HG02642 (cell line): ENCODE measurements around the gene ATP6V0A1.
A peak's percentile ranks its signal among the peaks of the same experiment; 100 is the strongest.
"Not testable (repeated sequence)": the region's sequence is repeated elsewhere in the genome, so short reads cannot be mapped to it uniquely, and the experiment has no call there.

Experiments
- ATAC-seq: cut with Tn5 transposase; IDR thresholded peaks from one replicate; pipeline ENCODE4 v1.9.1; 2021; ENCODE audit warnings: mild to moderate bottlenecking; ENCODE audit not compliant: unreplicated experiment, poor library complexity

ATP6V0A1 gene

DNA sequence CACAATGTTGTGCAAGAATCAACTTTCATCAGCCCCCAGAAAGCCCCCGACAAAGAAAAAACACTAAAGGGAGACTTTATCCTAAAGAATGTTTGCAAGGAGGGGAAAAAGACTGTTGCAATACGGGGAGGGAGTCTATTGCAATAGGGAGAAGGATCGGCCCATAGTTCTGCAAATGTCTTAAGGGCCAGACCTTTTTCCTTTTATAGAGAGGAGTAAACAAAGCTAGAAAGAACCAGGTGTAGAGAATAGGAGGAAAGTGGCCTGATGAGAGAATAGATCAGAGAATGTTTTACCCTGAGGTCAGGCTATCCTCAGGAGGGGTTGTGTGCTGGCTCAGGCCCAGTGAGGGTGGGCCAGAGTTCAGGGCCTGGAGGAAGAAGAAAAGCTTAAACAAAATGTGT is 26.9 kb upstream of the ATP6V0A1 start:
- ATAC-seq: no peak

DNA sequence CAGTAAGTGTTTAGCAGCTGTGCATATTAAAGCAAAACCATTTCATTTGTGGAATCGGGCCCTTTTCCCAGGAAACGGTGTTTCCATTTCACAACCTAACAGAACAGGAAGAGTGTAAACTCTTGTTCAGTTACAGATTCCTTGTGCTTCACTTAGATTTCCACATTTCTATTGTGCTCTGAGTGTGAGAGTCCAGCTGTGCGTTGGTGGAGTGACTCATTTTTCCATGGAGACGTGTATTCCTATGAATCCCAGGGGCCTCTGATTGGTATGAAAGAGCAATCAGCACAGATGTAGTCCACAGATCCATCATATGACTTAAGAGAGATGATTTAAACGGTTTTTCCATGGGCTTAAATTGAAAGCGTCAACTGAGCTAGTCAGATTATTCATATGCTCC is 22.3 kb upstream of the ATP6V0A1 start:
- no peak for ATAC-seq

DNA sequence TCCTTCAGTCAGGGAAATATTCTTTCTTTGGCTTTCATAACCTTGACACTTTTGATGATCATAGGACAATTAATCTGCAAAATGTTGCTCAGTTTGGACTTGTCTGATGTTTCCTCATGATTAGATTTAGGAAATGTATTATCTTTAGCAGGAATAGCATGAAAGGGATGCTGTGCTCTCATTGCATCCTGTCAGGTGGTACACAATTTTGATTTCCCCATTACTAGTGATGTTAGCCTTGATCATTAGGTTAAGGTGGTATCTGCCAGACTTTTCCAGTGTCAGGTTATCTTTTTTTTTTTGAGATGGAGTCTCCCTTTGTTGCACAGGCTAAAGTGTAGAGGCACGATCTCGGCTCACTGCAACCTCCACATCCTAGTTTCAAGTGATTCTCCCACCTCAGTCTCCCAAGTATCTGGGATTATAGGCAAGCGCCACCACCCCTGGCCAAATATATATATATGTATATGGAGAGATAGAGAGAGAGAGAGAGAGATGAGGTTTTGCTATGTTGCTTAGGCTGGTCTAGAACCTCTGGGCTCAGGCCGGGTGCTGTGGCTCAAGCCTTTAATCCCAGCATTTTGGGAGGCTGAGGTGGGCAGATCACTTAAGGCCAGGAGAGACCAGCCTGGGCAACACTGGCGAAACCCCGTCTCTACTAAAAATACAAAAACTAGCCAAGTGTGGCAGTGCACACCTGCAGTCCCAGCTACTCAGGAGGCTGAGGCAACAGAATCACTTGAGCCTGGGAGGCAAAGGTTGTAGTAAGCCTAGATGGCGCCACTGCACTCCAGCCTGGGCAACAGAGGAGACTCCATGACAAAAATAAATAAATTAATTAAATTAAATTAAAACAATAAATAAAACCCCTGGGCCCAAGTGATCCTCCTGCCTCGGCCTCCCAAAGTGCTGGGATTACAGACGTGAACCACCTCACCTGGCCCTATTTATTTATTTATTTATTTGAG is 19.8 kb upstream of the ATP6V0A1 start:
- ATAC-seq: no peak

DNA sequence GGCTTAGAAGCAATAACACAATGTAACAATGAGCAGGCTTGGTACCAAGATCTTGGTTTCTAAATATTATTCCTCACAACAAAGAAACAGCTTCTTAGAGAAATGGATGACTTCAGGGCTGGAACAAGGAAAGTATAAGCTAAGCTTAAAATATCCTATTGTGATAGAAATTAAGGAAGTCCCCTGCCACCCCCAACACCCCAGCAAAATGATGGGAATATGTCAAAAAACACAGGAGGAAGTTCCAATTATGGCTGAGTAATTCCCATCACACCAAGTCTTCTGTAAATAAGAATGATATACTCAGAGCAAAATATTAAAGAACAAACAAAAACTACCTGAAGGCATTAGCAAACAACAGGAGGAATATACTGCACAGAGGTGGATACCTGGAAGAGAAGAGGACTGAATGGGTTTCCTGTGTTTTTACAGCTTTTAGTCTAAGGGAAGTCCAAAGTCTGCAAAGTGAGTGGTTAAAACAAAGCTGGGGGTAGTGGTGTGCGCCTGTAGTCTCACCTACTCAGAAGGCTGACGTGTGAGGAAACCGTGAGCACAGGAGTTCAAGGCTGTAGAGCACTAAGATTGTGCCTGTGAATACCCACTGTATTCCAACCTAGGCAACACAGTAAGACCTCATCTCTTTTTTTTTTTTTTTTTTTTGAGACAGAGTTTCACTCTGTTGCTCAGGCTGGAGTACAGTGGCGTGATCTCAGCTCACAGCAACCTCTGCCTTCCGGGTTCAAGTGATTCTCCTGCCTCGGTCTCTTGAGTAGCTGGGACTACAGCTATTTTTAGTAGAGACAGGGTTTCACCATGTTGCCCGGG is 17.1 kb upstream of the ATP6V0A1 start:
- no peak for ATAC-seq

DNA sequence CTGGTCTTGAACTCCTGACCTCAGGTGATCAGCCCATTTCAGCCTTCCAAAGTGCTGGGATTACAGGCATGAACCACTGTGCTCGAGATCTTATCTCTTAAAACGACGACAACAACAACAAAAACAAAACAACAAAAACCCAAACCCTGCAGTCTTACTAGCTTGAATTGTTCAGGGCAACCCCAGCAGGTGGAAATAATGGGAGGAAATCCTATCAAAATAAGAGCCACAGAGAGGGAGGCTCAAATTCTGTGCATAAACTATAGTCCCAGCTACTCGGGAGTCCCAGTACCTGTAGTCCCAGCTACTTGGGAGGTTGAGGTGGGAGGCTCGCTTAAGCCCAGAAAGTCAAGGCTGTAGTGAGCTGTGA is 16.5 kb upstream of the ATP6V0A1 start:
- ATAC-seq: no peak

DNA sequence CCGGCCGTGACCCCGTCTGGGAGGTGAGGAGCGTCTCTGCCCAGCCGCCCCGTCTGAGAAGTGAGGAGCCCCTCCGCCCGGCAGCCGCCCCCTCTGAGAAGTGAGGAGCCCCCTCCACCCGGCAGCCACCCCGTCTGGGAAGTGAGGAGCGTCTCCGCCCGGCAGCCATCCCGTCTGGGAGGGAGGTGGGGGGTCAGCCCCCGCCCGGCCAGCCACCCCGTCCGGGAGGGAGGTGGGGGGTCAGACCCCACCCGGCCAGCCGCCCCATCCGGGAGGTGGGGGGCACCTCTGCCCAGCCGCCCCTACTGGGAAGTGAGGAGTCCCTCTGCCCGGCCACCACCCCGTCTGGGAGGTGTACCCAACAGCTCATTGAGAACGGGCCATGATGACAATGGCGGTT is 9.5 kb upstream of the ATP6V0A1 start:
- not testable (repeated sequence) for ATAC-seq

DNA sequence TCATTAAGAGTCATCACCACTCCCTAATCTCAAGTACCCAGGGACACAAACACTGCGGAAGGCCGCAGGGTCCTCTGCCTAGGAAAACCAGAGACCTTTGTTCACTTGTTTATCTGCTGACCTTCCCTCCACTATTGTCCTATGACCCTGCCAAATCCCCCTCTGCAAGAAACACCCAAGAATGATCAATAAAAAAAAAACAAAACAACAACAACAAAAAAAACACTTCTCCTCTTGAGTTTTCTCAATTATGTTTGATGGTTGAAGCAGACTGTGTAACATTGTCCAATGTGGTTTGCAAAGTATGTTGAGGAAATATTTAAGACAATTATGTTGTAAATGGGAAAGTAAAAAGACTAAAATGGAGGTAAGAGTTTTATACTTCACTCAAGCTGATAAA is 8.8 kb upstream of the ATP6V0A1 start:
- not testable (repeated sequence) for ATAC-seq

DNA sequence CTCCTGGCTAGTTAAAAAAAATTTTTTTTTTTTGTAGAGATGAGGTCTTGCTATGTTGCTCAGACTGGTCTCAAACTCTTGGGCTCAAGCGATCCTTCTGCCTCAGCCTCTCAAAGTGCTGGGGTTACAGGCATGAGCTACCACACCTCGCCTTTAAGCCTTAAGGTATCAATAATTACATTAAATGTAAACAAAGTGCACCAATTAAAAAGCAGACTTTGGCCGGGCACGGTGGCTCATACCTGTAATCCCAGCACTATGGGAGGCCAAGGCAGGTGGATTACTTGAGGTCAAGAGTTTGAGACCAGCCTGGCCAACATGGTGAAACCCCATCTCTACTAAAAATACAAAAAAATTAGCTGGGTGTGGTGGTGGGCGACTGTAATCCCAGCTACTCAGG is 7.4 kb upstream of the ATP6V0A1 start:
- not testable (repeated sequence) for ATAC-seq

DNA sequence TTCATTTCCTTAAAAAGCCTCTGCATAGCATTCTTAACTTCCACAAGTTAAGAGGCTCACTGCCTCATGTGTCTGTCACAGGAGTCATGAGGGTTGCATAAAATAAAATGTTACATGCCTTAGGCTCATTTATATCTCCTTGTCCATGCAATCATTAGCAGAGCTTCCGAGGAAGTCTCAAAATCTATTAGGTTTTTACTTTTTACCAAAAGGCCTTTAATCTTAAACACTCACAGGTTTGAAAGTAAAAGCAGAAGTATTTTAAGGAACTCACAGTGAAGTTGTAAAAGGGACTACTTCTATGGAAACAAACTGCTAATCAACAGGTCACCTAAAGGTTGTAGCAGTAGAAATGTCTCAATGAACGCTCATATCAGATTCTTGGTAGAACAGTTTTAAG is 5.2 kb upstream of the ATP6V0A1 start:
- ATAC-seq: no peak

DNA sequence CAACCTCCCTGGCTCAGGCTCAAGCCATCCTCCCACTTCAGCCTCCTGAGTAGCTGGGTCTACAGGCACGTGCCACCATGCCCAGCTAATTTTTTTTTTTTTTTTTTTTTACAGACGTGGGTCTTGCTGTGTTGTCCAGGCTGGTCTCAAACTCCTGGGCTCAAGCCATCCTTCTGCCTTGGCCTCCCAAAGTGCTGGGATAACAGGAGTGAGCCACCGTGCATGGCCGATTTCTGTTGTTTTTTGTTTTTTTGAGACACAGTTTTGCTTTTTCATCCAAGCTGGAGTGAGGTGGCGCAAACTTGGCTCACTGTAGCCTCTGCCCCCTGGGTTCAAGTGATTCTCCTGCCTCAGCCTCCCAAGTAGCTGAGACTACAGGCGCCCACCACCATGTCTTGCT is 3.7 kb upstream of the ATP6V0A1 start:
- ATAC-seq: not testable (repeated sequence)

DNA sequence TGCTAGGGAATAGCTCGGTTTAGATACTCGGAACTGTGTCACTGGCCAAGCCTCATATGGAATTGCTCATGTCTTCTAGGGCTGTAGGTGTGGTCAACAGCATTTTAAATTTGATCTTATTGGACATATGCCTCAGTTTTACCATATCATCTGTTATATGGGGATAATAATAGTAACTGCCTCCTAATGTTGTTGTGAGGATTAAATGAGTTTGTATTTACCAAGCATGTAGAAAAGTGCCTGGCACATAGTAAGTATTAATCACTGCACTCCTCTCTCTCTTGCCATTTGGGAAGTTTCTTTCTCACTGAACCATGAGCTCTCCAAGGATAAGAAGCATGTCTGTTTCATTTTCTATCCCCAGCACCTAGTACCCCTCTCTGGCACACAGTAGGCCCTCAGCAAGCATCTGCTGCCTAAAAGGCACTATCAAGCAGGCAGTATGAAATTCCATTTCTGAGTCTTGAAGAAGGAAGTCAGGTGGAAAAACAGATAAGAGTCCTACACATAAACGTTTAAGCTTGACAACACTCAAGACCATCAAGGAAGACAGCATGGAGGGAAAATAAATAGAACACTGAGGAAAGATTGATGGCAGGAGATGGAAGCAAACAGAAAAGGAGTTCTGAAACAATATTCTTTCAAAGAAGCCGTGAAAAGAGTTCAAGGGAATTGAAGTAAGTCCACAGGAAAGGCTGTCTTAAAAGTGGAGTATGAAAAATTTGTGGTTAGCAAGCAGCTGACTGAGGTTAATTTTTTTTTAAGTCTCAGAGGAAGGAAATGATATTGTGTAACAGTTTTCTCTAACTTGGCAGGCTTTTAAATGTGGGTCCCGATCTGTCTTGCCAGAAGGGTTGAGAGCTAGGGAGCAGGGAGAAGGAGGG is 2.2 kb upstream of the ATP6V0A1 start:
- no peak for ATAC-seq

DNA sequence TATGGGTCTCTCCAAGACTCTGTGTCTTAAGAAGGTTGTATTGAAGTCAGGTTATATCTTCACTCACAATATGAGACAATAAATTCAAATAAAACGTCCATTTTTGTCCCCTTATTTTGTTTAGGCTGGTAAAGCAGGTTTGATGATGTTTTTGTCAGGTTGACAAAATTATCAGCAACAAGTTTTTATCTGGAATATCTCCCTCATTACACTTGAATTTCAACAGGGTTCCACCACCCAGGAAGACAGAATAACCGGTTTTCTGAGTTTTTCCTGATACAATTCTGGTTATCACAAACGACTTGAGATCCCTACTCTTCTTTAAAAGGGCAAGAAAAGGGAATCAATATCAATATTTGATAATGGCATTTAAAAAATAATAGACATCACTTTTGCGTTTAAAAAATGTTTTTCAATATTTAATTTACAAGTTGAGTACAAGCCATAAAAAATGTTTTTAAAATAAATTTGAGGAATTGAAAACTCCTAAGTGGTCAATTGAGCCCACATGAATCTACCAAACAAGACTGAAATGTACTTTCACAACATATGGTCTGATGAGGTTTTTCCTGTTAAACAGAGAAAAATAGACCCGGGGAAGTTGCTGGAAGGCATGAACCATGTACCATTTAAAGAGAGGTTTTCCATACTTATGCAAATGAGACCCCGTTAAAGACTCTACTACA is 1.4 kb upstream of the ATP6V0A1 start:
- ATAC-seq: no peak

DNA sequence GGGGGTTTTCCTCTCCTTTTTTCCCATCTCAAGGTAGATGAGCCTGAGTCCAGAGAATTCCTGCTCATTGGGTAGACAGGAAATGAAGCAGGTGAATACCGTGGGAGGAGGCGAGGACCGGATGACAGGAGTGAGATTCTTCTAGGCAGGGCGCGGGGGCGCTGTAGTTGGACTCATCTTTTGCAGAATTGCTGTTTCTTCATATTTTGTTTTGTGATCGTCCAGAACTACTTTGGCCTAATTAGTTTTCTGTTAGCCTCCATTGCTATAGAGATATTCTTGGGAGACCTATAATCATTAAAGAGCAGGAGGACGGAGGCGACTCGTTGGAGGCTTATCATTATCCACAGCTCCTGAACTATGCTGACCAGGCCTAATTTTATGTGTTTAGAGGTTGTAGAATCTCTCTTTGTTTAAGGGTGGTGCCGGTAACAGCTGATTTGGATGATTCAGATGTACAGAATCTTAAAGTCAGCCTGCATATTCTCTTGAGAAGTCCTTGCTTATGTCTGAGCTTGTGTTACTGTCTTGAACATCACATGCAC is 650 bp downstream of the ATP6V0A1 start:
- peak; percentile 18 for ATAC-seq

DNA sequence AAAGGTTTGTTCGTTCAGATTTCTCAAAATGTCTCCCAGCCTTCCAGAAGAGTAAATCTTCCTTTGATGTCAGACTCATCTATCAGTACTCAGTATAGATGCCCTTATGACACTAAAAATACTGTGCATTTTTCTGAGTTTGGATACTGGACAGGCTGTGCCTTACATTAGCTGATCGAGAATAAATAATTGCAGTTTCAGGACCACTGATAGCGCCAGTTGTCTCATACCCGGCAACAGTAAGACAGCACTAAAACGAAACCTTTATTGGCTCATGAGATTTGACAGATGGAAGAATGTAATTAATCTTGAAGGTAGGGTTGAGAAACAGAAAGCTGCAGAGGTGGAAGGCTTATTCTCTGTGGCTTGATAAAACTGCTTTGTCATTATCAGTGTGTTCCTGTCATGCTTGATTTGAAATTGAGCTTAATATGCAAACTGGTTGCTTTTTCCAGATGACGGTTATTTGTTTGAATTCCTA is 1.2 kb downstream of the ATP6V0A1 start:
- ATAC-seq: no peak

DNA sequence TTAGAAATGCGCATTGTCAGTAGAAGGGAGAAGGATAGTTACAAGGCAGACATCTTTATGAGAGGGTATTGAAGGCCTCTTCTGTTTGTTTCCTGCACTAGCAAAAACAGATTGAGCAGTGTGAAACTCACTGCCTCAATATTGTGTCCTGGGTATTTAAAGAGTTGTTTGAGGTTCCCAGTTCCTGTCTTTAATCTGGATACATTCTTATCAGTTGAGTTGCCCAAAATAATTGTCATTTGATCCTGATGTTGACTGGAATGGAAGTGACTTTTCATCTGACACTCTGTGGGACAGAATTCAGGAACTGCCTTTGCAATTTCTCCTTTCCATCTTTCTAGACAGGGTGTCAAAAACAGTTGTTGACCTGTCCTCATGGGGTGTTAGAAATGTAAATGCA is 1.7 kb downstream of the ATP6V0A1 start:
- ATAC-seq: no peak

DNA sequence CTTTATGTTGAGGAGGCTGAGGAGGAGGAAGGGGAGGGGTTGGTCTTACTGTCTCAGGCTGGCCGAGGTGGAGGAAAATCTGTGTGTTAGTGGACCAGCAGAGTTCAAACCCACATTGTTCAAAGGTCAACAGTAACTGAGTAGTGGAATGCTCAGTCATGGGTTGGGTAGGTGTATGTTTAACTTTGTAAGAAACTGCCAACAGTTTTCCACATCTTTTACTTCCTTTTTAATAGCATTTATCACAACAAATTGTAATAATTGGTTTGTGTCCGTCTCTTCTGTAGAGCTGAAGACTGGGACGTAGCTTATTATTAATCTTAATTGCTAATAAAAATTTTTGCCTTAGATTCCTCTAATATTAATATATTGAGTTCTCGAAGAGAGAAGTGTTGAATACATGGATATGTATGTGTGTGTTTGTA is 5.3 kb downstream of the ATP6V0A1 start:
- ATAC-seq: no peak

DNA sequence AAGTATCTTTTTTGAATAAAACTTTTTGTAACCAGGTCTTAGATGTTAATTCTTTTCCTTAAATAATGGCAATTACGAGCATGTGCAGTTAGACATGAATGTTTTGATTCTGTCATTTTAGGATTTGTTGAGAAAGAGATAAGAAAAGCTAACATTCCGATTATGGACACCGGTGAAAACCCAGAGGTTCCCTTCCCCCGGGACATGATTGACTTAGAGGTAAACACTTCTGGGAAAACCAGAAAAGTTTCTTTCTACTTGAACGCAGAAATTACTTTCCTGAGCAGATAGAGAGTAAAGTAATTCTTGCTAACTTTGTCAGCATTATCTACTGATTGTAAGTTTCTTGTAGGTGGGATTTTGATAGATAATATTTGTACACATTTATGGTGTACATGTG is 9.2 kb downstream of the ATP6V0A1 start:
- no peak for ATAC-seq

DNA sequence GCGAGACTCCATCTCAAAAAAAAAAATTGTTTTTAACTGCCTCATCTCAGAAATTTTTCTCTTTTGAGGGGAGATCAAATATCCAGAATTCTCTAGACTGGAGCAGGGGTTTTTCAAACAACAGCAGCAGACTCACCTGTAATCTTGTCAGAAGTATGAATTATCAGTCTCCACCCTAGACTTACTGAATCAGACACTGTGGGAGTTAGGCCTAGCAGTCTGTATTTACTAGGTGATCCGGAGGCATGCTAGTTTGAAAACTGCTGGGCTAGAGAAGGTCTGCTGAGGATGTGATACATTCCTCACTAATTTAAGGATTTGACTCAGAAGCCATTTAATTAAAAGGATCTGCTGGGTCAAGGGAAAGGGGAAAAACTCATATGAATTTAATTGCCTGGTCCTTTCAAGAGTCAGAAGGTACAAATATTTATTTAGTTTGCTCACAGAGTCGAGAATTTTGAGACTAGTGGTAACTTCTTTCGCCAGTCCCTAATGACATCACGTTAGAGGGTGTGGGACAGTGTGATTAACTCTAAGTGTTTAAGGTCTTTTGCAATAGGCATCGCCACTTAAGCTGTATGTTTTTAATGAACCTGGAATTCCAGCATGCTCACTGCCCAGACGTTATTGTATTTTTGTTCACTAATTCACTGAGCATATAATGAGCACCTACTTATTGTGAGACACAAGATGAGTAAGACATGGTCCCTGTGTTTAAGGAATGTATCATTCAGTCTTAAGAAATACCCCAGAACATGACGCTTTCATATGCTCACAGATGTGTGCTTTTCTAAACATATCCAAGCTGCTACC is 14.2 kb downstream of the ATP6V0A1 start:
- no peak for ATAC-seq

DNA sequence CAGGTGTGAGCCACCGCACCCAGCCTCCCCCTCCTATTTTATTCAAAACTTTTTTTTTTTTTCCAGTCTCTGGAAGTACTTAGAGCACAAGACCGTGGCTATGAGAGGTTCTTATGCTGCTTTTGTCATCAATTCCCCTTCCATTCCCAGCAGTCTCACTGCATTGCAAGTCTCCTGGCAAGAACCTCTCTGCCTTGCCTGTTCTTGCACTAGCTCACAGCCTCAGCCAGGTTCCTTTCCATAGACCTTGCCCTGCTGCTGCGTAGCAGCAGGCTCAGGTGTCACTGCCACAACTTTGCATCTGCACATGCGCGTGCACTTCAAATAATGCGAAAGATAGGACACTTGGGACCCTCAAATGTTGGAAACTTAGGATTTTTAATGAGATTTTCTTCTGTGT is 15.6 kb downstream of the ATP6V0A1 start:
- no peak for ATAC-seq
